DLD1 (cell line): ENCODE measurements around the gene IL17REL.

Experiments used
- in situ Hi-C: cut with HindIII; loops from 2 replicates; pipeline ENCODE4 v1.10.0; 2017; ENCODE audit warnings: low sequenced_read_pairs

Gene IL17REL

GRCh38 chr22:49971232-49972162 is 41.1 kb downstream of the IL17REL start:
- in situ Hi-C loops = no loop called here

GRCh38 chr22:49970528-49971231 is 41.9 kb downstream of the IL17REL start:
- in situ Hi-C loops = no loop called here

- in situ Hi-C loops = no loop called here
Observed at GRCh38 chr22:49969751-49970527, 42.6 kb downstream of the IL17REL start.

- in situ Hi-C loops = no loop called here
Observed at GRCh38 chr22:49968831-49969661, 43.5 kb downstream of the IL17REL start.

- in situ Hi-C loops = no loop called here
Observed at GRCh38 chr22:49968313-49968830, 44.2 kb downstream of the IL17REL start.

GRCh38 chr22:49967706-49968208 is 44.8 kb downstream of the IL17REL start:
- in situ Hi-C loops = no loop called here

GRCh38 chr22:49966774-49967705 is 45.5 kb downstream of the IL17REL start:
- in situ Hi-C loops = no loop called here

- in situ Hi-C loops = no loop called here
Observed at GRCh38 chr22:49966041-49966773, 46.4 kb downstream of the IL17REL start.

GRCh38 chr22:49965091-49966040 is 47.2 kb downstream of the IL17REL start:
- in situ Hi-C loops = no loop called here

GRCh38 chr22:49964136-49965090 is 48.2 kb downstream of the IL17REL start:
- in situ Hi-C loops = no loop called here

- in situ Hi-C loops = no loop called here
Observed at GRCh38 chr22:49963647-49964026, 48.9 kb downstream of the IL17REL start.

- in situ Hi-C loops = no loop called here
Observed at GRCh38 chr22:49962751-49963646, 49.6 kb downstream of the IL17REL start.

GRCh38 chr22:49962012-49962750 is 50.4 kb downstream of the IL17REL start:
- in situ Hi-C loops = no loop called here

GRCh38 chr22:49961601-49962011 is 51.0 kb downstream of the IL17REL start:
- in situ Hi-C loops = no loop called here
